ENCODE results near the gene BEST1.
"Not testable (repeated sequence)": the region's sequence is repeated elsewhere in the genome, so short reads cannot be mapped to it uniquely, and the experiment has no call there.

Gene BEST1

GRCh38 chr11:61949169-61950034, 749 bp upstream of the BEST1 start:
- peak; percentile 45 to 68 for DNase-seq

- no peak for DNase-seq
Measured at GRCh38 chr11:61951484-61952135, 1.5 kb downstream of the BEST1 start.

- no peak for DNase-seq
Measured at GRCh38 chr11:61952882-61953281, 2.7 kb downstream of the BEST1 start.

GRCh38 chr11:61953632-61954031, 3.5 kb downstream of the BEST1 start:
- DNase-seq = not testable (repeated sequence)

- no peak for DNase-seq
Measured at GRCh38 chr11:61954106-61954850, 4.1 kb downstream of the BEST1 start.

- DNase-seq = peak; percentile 21 to 70
Measured at GRCh38 chr11:61954851-61955421, 4.8 kb downstream of the BEST1 start.

- peak; percentile 25 to 91 for DNase-seq
Measured at GRCh38 chr11:61955422-61956135, 5.4 kb downstream of the BEST1 start.

GRCh38 chr11:61956191-61957020, 6.3 kb downstream of the BEST1 start:
- no peak for DNase-seq

- DNase-seq = no peak
Measured at GRCh38 chr11:61957021-61957770, 7.0 kb downstream of the BEST1 start.

GRCh38 chr11:61958590-61958989, 8.4 kb downstream of the BEST1 start:
- no peak for DNase-seq

- DNase-seq = no peak
Measured at GRCh38 chr11:61959114-61959513, 9.0 kb downstream of the BEST1 start.

GRCh38 chr11:61959678-61960077, 9.5 kb downstream of the BEST1 start:
- no peak for DNase-seq

GRCh38 chr11:61960532-61960931, 10.4 kb downstream of the BEST1 start:
- no peak for DNase-seq

- no peak for DNase-seq
Measured at GRCh38 chr11:61961570-61962212, 11.5 kb downstream of the BEST1 start.

- DNase-seq = no peak
Measured at GRCh38 chr11:61962213-61963015, 12.3 kb downstream of the BEST1 start.

- DNase-seq = no peak
Measured at GRCh38 chr11:61963016-61963281, 12.8 kb downstream of the BEST1 start.

GRCh38 chr11:61963282-61964057, 13.3 kb downstream of the BEST1 start:
- no peak for DNase-seq

GRCh38 chr11:61964058-61964665, 14.0 kb downstream of the BEST1 start:
- no peak for DNase-seq

Data from NCI-H526 (cell line).